ENCODE data around the gene TLK1. TPM values are rescaled to one million over a fixed set of nuclear protein-coding genes. Genes with fewer than 3 reads are reported as not detected.

Gene TLK1
- total RNA-seq, 1 experiment from 2014 or later: 79.1 TPM

DNA sequence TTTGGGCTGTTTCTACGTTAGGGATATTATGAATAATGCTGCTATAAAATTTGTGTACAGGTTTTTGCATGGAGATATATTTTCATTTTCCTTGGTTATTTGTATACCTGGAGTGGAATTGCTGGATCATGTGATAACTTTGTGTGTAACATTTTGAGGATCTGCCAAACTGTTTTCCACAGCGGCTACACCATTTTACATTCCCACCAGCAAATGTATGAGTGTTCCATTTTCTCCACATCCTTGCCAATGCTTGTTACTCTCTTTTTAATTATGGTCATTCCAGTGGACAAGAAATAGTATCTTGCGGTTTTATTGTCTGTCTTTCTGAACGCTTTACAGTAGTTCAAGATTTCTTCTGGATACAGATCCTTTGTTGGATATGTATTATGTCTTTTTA, 218.1 kb downstream of the TLK1 start:
- ChIA-PET POLR2A (ENCODE audit: low non-redundant PET) (no interaction called here), CTCF (no interaction called here)
- Histone ChIP-seq H3K36me3 (ENCODE audit: insufficient read depth, low read length, poor library complexity, severe bottlenecking) (no peaks in the 10 kb centered on the region), H3K4me1 (ENCODE audit: insufficient read depth, low read length, poor library complexity, severe bottlenecking) (peaks cover 16% of the 10 kb centered on the region), H3K9me3 (ENCODE audit: low read depth, low read length, poor library complexity, severe bottlenecking) (no peaks in the 10 kb centered on the region), H3K27ac (ENCODE audit: low read depth, low read length, poor library complexity, severe bottlenecking) (no peak overlapping the region), H3K27me3 (replicated peaks; ENCODE audit: insufficient read depth, low read depth, low read length, poor library complexity) (no peaks in the 10 kb centered on the region), H3K4me3 (ENCODE audit: low read depth, low read length, poor library complexity, severe bottlenecking) (no peak overlapping the region)
- BruUV-seq (replicated peaks): no TSS peak
- DNase-seq (ENCODE audit: low spot score): no peak
- TF ChIP-seq, protein P1, sequence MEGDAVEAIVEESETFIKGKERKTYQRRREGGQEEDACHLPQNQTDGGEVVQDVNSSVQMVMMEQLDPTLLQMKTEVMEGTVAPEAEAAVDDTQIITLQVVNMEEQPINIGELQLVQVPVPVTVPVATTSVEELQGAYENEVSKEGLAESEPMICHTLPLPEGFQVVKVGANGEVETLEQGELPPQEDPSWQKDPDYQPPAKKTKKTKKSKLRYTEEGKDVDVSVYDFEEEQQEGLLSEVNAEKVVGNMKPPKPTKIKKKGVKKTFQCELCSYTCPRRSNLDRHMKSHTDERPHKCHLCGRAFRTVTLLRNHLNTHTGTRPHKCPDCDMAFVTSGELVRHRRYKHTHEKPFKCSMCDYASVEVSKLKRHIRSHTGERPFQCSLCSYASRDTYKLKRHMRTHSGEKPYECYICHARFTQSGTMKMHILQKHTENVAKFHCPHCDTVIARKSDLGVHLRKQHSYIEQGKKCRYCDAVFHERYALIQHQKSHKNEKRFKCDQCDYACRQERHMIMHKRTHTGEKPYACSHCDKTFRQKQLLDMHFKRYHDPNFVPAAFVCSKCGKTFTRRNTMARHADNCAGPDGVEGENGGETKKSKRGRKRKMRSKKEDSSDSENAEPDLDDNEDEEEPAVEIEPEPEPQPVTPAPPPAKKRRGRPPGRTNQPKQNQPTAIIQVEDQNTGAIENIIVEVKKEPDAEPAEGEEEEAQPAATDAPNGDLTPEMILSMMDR (conservative IDR thresholded peaks at IDR 0.05; ENCODE audit: low read depth, low read length): no peak
- TF ChIP-seq EZH2 (IDR thresholded peaks at IDR 0.05; ENCODE audit: borderline replicate concordance, low read depth, low read length, poor library complexity, severe bottlenecking): no peak
- intact Hi-C loops (cut with micrococcal nuclease; ENCODE audit: unreplicated experiment): no loop called here

Other genes starting within 250 kb of the TLK1 start
- 89.1 and 89.3 TPM in 2 replicates for gene GORASP2, start 231.6 kb downstream of the TLK1 start, total RNA-seq (2021)